Cardiac atrium fibroblast (primary cell): ENCODE measurements around the gene RAI1. TPM values are rescaled to one million over a fixed set of nuclear protein-coding genes. Genes with fewer than 3 reads are reported as not detected.

ENCODE experiments used
- total RNA-seq: library from RNA; depleted of rRNA; stranded (reverse); fragments of >200 nt; gene quantifications from 2 replicates; pipeline ENCODE4 v1.2.3, GENCODE V29; 2015

The RAI1 gene
- 10.8 and 19.6 TPM in 2 replicates for total RNA-seq

DNA sequence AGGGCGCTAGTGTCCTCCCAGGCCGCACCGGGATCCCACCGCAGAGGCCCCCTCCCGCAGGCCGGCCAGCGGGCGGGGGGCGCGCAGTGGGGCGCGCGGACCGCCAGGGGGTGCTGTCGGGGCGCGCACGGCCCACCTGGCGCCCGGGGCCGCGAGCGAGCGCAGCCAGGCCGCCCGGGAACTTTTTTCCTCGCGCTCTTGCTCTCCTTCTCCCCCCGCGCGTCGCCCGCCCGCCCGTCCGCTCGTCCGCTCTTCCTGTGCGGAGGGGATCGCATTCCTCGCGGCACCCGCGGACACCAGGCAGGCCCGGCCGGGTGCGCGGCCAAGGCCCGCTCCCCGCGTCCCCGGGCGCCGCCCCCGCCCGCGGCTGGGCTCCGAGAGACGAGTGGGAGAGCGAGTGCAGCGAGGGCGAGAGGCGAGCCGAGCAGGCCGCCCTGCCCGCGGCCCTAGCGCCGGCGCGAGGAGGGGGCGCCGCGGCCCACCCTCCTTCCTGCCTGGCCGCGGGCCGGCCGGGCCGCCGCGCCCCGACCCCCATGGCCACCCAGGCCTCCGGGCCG, at the start of gene RAI1:
RAI1 (plus strand) TSS at position 272 of the 557 bp plus-strand sequence. CDS start 111,491 bp downstream, outside the sequence.

DNA sequence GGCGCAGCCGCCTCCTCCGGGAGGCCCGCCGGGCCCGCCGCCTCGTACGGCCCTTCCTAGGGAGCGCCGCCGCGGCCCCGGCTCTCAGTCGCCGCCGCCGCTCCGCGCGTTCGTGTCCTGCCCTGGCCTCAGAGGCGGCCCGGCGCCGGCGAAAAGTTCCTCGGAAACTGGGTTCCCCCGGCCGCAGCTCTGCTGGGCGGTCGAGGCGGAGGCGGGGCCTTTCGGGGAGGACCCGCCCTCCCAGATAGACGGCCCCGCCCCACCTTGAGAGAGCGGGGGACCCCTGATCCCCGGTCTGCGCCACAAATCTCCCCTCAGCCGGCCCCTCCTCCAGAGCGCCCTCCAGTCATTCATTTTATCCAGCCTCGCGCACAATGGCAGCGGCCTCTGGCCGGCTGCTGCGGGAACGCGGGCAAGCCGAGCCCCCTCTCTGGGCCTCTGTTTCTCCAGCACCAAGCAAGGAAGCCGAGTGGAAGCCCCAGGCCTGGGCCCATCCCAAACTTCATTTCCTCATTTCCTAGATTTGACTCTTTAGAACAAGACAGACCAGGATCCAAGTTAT, 155.6 kb downstream of the RAI1 start, which contains the start of gene SREBF1:
SREBF1 (minus strand) TSS at position 169 of the 562 bp plus-strand sequence. CDS start 169 bp downstream, outside the sequence.

Other genes with a start within 250 kb of the RAI1 start
- gene MED9, start 204.5 kb upstream of the RAI1 start, total RNA-seq = 3.6 and 6.8 TPM in 2 replicates
- 6.5 and 10.8 TPM in 2 replicates for gene RASD1, start 185.1 kb upstream of the RAI1 start, total RNA-seq
- 27.1 and 51.2 TPM in 2 replicates for gene PEMT, start 89.8 kb upstream of the RAI1 start, total RNA-seq
- gene SREBF1, start 155.5 kb downstream of the RAI1 start, total RNA-seq = 89.4 and 113 TPM in 2 replicates